ACHN (cell line): ENCODE data around the gene TM9SF4.

ENCODE experiments used
- DNase-seq: peaks from one replicate; pipeline ENCODE4 v3.0.0-alpha.2; 2015
- in situ Hi-C: cut with HindIII; loops from 2 replicates; pipeline ENCODE4 v1.10.0; 2017; ENCODE audit warnings: low sequenced_read_pairs, low pct_ligation_motif_present, low pct_unique_long_range_greater_than_20kb

TM9SF4 gene

DNA sequence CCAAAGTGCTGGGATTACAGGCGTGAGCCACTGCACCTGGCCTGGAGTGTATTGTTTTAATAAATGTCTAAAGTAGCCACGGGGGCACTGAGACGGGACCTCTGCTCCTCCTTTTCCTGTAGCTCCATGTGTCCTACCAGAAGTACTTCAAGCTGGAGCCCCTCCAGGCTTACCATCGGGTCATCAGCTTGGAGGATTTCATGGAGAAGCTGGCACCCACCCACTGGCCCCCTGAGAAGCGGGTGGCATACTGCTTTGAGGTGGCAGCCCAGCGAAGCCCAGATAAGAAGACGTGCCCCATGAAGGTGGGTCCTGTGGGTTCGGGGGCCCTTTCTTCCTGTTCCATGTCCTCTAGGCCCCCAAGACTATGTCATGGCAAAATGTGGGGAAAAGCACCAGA lies 105.6 kb downstream of the TM9SF4 start:
- in situ Hi-C loops: no loop called here
- no peak for DNase-seq

DNA sequence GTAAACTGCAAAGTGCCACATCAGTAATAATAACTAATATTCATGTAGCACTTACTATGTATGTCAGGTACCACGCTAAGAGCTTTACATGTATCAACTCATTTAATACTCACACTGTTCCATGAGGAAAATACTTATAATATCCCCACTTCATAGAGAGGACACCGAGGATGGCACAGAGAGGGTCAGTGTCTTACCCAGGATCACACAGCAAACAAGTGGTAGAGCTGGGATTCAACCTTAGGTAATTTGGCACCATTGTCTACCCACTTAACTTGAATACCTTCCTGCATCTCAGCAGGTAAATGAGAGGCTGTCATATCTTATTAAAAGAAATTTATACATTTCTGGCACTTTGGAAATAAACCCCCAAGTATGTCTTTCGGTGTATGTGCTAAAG lies 106.2 kb downstream of the TM9SF4 start:
- in situ Hi-C loops: no loop called here
- no peak for DNase-seq

DNA sequence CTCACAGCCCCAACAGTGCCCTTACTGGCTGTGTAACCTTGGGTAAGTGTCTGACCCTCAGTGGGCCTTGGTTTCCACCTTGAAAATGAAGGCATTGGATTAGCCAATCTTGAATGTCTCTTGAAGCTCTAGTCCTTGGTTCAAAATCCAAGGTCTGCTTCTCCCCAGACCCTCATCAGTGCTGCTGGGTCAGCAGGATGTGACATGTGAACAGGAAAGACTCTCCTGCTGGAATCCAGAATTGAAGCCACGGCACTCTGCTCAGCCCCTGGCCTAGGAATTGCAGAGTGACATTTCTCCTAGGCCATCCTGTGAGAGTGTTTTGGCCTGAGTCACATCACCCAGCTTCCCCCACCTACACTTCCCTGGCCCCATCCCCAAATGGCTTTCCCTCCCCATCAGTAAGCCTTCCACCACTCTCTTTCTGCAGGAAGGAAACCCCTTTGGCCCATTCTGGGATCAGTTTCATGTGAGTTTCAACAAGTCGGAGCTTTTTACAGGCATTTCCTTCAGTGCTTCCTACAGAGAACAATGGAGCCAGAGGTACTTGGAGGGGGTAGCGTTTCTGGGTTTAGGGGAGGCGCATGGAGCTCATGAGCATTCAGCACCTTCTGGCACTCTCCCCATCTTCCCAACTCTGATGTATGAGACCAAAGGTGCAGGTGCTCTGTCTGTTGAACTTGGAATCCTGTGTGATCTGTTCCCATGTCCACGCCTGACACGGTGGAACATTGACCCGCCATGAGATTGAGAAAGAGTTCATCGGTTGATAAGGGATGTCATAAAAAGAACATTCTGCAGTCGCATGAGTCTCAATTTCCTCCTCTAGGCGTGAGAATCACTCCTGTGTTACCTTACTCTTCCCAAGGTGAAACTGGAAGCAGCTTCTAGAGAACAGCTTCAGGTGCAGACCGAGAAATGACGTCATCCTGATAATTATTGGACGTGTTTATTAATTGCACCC lies 106.9 kb downstream of the TM9SF4 start:
- in situ Hi-C loops: no loop called here
- DNase-seq: no peak
